ENCODE data around the gene ATP2C2.

The ATP2C2 gene

DNA sequence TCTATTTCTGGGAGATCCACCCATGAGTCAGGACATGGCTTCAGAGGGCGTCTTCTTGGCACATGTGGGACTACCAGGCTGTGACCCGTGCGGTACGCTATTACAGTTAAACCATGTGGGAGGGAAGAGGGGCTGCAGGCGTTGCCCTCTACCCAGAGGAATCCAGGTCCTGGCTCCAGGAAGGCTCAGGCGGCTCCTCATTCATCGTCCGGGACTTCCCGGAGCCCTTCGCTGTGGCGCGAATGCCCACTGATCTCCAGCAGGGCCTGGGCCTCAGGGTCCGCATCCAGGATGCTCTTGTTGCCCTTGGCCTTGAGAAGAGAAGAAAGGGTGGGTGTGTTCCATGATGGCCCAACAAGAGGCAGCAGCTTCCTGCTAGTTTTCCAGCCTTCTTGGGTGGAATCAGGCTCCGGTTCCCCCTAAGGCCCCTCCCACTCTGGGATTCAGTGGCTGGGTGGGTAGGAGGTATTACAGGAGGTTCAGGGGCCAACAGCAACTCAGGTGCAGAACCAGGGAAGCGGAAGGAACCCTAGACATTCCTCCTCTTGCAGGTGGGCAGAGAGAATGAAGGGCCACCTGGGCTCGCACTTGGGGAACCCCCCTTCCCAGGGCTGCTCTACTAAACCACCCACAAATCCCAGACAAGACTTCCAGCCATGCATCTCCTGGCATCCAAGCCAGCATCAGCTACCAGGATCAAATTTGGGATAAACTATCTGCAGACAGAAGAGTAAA is 111.5 kb downstream of the ATP2C2 start:
- peaks cover 64% of the 10 kb centered on the region for H3K36me3 ChIP-seq (ENCODE audit: control insufficient read depth, insufficient read depth, low read length)
- no peaks in the 10 kb centered on the region for H3K4me1 ChIP-seq (ENCODE audit: control insufficient read depth, insufficient read depth, low read length, poor library complexity, severe bottlenecking)
- no peak overlapping the region for H3K27ac ChIP-seq (ENCODE audit: low read depth, low read length, severe bottlenecking)
- H3K4me3 ChIP-seq (ENCODE audit: extremely low read depth, insufficient read depth, low read length, poor library complexity, severe bottlenecking) = no peak overlapping the region
- WGBS, 2 experiments (ENCODE audit: insufficient coverage in 2 of 2) = 90 to 97% methylated on average over 13 of the region's 16 CpGs
- H3K9me3 ChIP-seq (ENCODE audit: control insufficient read depth, low read length) = no peaks in the 10 kb centered on the region

DNA sequence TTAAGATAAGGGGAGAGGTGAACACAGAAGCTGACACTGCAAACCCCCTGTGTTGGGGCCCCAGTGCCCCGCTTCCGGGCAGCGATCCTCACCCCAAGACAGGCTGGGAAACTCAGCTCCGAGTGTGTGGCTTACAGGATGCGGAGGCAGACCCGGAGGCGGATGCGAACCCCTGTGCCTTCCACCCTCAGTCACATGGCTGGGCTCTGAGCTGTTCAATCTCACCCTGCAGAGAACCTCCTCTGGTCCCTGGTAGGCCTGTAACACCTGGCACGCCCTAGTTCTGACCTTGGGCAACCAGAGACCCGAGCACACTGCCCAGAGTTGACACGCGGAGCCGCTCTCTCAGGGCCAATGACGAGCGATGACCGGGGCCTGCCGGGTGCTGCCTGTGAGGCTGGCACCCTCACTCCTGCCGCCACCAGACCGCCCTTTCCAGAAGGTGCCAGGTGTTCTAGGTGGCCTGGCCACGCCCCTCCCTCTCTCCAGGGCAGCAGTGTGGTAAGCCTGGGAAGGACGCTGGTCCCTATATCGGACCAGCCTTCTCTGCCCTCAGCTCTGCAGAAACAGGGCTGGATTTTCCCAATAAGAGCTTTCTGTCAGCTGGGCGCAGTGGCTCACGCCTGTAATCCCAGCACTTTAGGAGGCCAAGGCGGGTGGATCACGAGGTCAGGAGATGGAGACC is 112.9 kb downstream of the ATP2C2 start:
- H3K27ac ChIP-seq (ENCODE audit: low read depth, low read length, severe bottlenecking) = no peak overlapping the region
- H3K36me3 ChIP-seq (ENCODE audit: control insufficient read depth, insufficient read depth, low read length) = peaks cover 64% of the 10 kb centered on the region
- no peaks in the 10 kb centered on the region for H3K4me1 ChIP-seq (ENCODE audit: control insufficient read depth, insufficient read depth, low read length, poor library complexity, severe bottlenecking)
- no peaks in the 10 kb centered on the region for H3K9me3 ChIP-seq (ENCODE audit: control insufficient read depth, low read length)
- WGBS, 2 experiments (ENCODE audit: insufficient coverage in 2 of 2) = 95 to 97% methylated on average over 24 of the region's 26 CpGs
- H3K4me3 ChIP-seq (ENCODE audit: extremely low read depth, insufficient read depth, low read length, poor library complexity, severe bottlenecking) = no peak overlapping the region

GRCh38 chr16:84482001-84482891 is 113.9 kb downstream of the ATP2C2 start:
- Histone ChIP-seq H3K27ac (ENCODE audit: low read depth, low read length, severe bottlenecking) (no peak overlapping the region), H3K9me3 (ENCODE audit: control insufficient read depth, low read length) (no peaks in the 10 kb centered on the region), H3K36me3 (ENCODE audit: control insufficient read depth, insufficient read depth, low read length) (peaks cover 67% of the 10 kb centered on the region), H3K4me1 (ENCODE audit: control insufficient read depth, insufficient read depth, low read length, poor library complexity, severe bottlenecking) (no peaks in the 10 kb centered on the region), H3K4me3 (ENCODE audit: extremely low read depth, insufficient read depth, low read length, poor library complexity, severe bottlenecking) (no peak overlapping the region)
- 95 to 96% methylated on average over 26 to 31 of the region's 33 CpGs for WGBS, 2 experiments (ENCODE audit: insufficient coverage in 2 of 2)

DNA sequence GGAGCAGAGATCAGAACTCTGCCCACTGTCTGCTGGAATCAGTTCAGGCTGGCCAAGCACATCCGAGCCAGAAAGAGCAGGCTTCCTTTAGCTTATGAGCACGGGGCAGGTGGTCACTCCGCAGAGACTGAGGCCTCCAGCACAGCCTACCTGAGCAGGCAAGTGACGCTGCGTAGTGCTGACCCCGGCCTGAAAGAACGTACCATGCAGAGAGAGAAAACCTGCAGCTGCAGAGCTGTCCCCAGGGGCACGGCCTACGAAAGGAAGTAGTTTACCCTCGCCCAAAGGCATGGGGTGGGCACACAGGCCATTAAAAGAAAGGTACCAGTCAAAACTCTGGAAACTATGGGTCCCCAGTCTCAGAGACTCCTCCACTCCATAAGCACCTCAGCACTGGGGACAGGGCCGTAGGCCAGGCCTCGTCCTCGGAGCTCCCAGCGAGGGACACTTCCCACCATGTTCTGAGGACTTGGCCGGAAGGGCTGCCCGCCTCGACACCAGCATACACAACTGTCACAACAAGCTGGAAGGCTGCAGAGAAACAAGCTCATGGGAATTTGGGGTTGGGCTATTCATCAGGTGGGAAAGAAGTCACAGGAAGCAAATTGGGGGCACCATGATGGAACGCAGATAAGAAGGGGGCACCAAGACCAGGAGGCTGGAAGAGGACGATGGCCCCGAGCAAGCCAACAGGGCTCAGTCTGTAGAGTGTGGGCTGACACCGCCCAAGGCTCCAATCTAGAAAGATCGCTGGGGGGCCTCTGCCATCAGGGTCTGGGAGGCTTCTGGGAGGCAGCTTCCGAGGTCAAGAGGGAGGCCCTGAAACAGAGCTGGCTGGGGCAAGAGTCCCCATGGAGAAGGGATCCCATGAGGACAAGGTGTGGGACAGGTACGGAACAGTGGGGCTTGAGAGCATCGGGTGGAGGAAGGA is 114.9 kb downstream of the ATP2C2 start:
- Histone ChIP-seq H3K27ac (ENCODE audit: low read depth, low read length, severe bottlenecking) (no peak overlapping the region), H3K4me3 (ENCODE audit: extremely low read depth, insufficient read depth, low read length, poor library complexity, severe bottlenecking) (no peak overlapping the region), H3K36me3 (ENCODE audit: control insufficient read depth, insufficient read depth, low read length) (peaks cover 69% of the 10 kb centered on the region), H3K9me3 (ENCODE audit: control insufficient read depth, low read length) (no peaks in the 10 kb centered on the region), H3K4me1 (ENCODE audit: control insufficient read depth, insufficient read depth, low read length, poor library complexity, severe bottlenecking) (no peaks in the 10 kb centered on the region)
- WGBS, 2 experiments (ENCODE audit: insufficient coverage in 2 of 2) = 96 to 97% methylated on average over 18 to 19 of the region's 25 CpGs

DNA sequence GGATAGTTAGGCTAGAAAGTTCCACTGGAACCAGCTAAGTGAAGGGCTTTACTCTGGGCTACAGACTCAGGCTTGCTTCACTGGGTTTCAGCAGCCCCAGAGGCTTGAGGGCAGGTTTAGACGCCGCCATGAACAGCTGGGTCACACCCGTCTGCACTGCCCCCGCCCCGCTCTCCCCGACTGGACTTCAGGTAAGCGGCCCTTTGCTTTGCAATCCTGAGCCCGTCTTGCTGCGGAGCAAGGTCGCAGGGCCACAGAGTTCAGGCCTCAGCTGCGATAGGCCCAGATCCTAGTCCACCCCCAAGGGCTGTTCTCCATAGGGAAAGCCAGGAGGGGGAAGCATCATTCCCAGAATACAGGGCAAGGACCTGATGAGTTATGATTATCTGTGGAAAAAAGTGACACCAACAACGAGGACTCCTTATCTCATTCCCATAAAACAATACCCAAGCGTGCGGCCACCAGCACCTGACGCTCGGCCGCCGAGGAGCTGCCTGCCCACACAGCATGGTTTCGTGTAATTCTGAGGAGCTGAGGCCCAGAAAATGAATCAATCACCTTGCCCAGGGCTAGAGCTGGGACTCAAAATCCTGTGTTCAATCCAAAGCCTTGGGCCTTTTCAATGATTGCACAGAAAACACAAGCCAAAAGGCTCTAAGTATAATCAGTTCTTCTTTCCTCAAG is 115.7 kb downstream of the ATP2C2 start:
- H3K9me3 ChIP-seq (ENCODE audit: control insufficient read depth, low read length) = no peaks in the 10 kb centered on the region
- no peak overlapping the region for H3K4me3 ChIP-seq (ENCODE audit: extremely low read depth, insufficient read depth, low read length, poor library complexity, severe bottlenecking)
- no peaks in the 10 kb centered on the region for H3K4me1 ChIP-seq (ENCODE audit: control insufficient read depth, insufficient read depth, low read length, poor library complexity, severe bottlenecking)
- H3K27ac ChIP-seq (ENCODE audit: low read depth, low read length, severe bottlenecking) = no peak overlapping the region
- WGBS, 2 experiments (ENCODE audit: insufficient coverage in 2 of 2) = 94 to 95% methylated on average over 15 to 19 of the region's 19 CpGs
- H3K36me3 ChIP-seq (ENCODE audit: control insufficient read depth, insufficient read depth, low read length) = peaks cover 70% of the 10 kb centered on the region

DNA sequence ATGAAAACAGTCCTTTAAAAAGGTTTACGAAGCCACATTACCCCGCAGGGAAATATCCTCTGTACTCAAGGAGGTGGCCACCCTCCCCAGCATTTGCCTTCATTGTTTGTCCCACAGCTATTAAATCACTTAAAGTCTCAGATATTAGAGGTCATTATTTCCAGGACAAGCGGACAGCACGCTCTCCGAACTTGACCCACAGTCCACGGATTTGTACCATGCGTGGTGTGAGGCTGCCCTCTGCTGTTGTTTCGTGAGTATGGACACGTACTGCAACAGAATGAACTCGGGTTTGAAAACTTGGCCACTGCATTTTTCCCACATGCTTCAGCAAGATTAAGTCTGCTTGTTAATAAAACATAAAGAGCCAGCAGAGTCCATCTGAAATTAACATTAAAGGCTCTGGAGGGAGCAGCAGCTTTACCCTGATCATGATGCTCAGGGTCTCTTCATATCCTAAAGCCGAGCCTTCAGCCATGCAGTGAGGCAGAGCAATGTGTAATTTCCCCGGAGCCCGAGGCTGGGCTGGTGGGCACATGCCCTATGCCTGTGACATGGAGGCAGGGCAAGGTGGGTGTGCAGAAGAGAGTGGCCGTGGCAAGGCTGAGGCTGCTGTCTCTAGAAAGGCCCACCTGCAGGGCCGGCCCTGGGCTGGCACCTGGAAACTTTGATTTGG is 116.4 kb downstream of the ATP2C2 start:
- H3K36me3 ChIP-seq (ENCODE audit: control insufficient read depth, insufficient read depth, low read length) = peaks cover 72% of the 10 kb centered on the region

DNA sequence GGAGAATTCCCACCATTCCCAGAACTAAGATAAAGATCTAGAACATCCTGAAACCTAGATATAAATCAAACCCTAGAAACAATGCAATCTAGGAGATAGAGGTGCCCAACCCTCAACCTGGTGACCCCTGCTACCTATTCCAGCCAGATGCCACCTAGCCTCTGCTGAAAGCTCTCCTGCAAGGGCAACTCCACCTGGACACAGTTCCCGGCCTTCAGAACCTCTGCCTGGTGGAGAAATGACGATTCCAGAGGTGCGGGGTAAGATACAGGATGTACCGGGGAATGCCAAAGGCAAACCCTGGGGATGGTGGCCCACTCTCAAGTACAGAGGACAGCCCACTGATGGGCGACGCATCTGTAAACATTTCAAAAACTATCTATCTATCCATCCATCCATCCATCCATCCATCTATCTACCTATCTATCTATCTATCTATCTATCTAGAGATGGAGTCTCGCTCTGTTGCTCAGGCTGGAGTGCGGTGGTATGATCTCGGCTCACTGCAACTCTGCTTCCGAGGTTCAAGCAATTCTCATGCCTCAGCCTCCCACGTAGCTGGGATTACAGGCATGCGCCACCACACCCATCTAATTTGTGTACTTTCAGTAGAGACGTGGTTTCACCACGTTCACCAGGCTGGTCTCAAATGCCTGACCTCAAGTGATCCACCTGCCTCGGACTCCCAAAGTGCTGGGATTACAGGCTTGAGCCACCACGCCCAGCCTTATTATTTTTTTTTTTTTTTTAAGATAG is 117.1 kb downstream of the ATP2C2 start:
- 87 to 89% methylated on average over 9 to 11 of the region's 16 CpGs for whole genome bisulfite sequencing, 2 experiments (ENCODE audit: insufficient coverage in 2 of 2)
- Histone ChIP-seq H3K36me3 (ENCODE audit: control insufficient read depth, insufficient read depth, low read length) (peaks cover 73% of the 10 kb centered on the region), H3K4me1 (ENCODE audit: control insufficient read depth, insufficient read depth, low read length, poor library complexity, severe bottlenecking) (no peaks in the 10 kb centered on the region), H3K4me3 (ENCODE audit: extremely low read depth, insufficient read depth, low read length, poor library complexity, severe bottlenecking) (no peak overlapping the region), H3K27ac (ENCODE audit: low read depth, low read length, severe bottlenecking) (no peak overlapping the region), H3K9me3 (ENCODE audit: control insufficient read depth, low read length) (no peaks in the 10 kb centered on the region)

More for the DNA sequence above, 116.4 kb downstream of the ATP2C2 start:
- Histone ChIP-seq H3K9me3 (ENCODE audit: control insufficient read depth, low read length) (no peaks in the 10 kb centered on the region), H3K4me3 (ENCODE audit: extremely low read depth, insufficient read depth, low read length, poor library complexity, severe bottlenecking) (no peak overlapping the region), H3K4me1 (ENCODE audit: control insufficient read depth, insufficient read depth, low read length, poor library complexity, severe bottlenecking) (no peaks in the 10 kb centered on the region), H3K27ac (ENCODE audit: low read depth, low read length, severe bottlenecking) (no peak overlapping the region)
- 78 to 82% methylated on average over 14 to 15 of the region's 15 CpGs for WGBS, 2 experiments (ENCODE audit: insufficient coverage in 2 of 2)

DNA sequence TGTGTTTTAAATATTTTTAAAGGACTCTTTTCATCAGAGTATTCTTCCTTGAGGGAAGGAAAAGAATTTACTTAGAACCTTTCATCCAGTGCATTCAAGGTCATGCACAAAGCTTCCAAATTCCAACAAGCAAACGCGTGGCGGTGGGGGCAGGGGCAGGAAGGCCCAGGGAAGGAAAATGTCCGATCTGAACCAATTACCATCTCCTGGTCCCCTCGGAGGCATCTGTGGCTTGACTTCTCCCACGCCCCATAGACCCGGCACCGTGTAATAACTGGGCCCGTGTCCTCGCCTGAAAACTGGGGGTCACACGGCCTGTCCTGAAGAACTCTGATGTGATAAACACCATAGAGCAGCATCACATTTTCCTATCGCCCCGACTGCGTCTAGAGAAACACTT is 117.8 kb downstream of the ATP2C2 start:
- Histone ChIP-seq H3K27ac (ENCODE audit: low read depth, low read length, severe bottlenecking) (no peak overlapping the region), H3K9me3 (ENCODE audit: control insufficient read depth, low read length) (no peaks in the 10 kb centered on the region), H3K4me3 (ENCODE audit: extremely low read depth, insufficient read depth, low read length, poor library complexity, severe bottlenecking) (no peak overlapping the region), H3K4me1 (ENCODE audit: control insufficient read depth, insufficient read depth, low read length, poor library complexity, severe bottlenecking) (no peaks in the 10 kb centered on the region), H3K36me3 (ENCODE audit: control insufficient read depth, insufficient read depth, low read length) (peaks cover 71% of the 10 kb centered on the region)
- 89 to 92% methylated on average over 14 of the region's 14 CpGs for WGBS, 2 experiments (ENCODE audit: insufficient coverage in 2 of 2)
